CD4-positive, alpha-beta T cell treated with Interferon gamma for 1 hour (primary cell): Measurements from ENCODE around the gene ARPC5.

Experiments used
- DNase-seq: peaks from one replicate; pipeline ENCODE4 v3.0.0-alpha.2; 2020

Gene ARPC5

DNA sequence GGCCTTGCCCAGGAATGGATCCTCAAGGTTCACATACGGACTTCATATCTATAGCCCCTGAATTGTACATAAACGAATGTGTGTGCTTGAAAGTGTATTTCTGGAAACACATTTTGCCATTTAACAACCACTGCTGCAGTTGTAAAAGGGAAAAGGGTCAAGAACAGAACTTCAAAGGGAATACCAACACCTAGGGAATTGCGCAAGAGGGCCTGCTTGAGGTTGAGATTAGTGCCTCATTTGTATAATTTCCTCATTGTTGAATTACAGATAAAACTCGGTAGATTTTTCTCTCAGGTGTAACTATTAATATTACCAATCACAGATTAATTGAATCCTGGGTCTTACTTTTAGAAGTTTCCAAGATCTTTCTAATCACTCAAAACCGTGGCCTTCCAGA lies 51.4 kb downstream of the ARPC5 start:
- no peak for DNase-seq

- peak; percentile 48 for DNase-seq
Observed at GRCh38 chr1:183583466-183583865, 52.1 kb downstream of the ARPC5 start.

DNA sequence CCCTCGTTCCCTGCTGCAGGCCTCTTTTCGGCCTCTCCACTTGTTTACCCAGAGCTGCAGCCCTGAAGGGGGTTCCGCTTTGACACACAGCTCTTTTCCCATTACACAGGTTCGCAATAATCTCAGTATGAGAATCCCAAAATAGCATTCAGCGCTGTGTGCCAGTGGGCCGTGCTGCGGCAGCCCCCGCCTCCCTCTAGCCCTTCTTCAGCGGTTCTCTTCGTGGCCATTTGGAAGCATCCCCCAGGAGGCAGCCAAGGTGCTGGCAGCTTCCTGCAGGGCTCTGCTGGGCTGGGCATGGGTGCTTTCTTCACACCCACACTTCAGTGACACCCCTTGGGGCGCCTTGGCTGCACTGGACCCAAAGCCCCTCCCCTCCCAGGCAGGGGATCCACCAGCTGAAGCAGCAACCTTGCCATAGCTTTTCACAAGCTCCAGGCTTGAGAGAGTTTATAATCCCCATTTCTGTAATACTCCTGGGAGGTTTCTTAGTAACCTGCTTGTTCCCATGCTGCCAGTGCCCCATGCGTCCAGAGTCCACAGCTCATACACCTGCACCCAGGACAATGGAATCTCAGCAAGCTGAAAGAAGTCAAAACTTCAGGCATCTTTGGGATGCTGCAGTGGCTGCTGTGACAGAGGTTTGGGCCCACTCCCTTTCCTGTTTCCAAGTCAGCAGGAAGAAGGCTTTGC lies 53.4 kb downstream of the ARPC5 start:
- DNase-seq, result no peak

DNA sequence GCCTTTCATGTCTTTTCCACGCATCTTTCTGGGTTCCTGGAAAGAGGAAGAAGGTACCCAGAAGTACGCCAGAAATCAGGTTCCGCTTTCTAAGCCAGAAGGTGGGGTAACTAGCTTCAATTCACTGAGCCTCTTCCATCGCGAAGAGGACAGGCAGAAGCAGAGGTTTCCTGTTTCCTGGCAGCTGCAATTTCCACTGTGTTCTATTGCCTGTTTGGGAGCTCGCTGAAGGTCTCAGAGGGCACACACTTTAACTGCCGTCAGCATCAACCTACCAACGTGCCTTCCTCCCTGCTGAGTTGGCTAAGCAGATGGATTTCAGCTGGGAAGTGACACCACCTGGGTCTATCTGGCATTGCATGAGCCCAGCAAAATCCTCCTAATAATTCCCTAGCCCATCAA lies 55.3 kb downstream of the ARPC5 start:
- peak; percentile 72 for DNase-seq

- no peak for DNase-seq
Observed at GRCh38 chr1:183578856-183579255, 56.7 kb downstream of the ARPC5 start.

DNA sequence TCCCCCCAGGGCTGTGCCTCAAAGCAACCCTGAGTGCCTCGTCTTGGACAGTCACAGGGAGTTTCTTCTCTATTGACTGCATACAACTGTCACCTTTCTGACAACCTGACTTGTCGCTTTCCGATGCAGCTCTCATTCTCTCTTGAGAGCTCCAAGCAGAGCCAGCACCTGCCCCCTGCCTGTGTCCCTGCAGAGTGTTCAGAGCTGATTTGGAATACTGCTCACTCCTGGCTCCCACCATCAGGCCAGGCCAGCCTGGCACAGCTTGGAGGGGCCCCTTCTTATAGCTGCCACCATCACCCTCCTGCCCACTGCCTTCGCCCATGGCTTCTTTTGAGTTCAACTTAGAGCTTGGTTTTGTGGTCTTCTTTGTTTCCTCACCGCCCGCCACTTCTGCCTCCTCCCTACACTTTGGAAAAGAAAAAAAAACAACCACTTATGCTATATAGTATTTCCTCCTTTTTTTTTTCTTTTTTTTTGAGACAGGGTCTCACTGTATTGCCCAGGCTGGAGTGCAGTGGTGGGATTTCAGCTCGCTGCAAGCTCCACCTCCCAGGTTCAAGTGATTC lies 57.6 kb downstream of the ARPC5 start:
- DNase-seq, result no peak

- DNase-seq, result no peak
Observed at GRCh38 chr1:183576537-183576936, 59.0 kb downstream of the ARPC5 start.

GRCh38 chr1:183575606-183576005 lies 60.0 kb downstream of the ARPC5 start:
- DNase-seq, result no peak

DNA sequence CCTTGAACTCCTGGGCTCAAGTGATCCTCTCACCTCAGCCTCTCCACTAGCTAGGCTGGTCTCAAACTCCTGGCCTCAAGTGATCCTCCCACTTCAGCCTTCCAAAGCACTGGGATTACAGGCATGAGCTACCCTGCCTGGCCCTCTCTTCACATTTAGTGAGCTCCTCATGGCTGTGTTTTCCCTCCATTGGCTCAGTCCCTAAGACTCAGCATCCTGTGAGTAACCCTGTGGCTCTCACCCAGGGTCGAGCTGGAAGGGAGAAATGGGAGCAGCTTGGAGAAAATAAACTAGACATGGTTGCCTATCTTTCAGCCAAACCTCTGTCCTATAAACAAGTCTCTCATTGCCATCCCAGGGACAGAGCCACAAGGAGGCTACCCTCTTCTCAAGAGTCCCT lies 62.9 kb downstream of the ARPC5 start:
- no peak for DNase-seq

DNA sequence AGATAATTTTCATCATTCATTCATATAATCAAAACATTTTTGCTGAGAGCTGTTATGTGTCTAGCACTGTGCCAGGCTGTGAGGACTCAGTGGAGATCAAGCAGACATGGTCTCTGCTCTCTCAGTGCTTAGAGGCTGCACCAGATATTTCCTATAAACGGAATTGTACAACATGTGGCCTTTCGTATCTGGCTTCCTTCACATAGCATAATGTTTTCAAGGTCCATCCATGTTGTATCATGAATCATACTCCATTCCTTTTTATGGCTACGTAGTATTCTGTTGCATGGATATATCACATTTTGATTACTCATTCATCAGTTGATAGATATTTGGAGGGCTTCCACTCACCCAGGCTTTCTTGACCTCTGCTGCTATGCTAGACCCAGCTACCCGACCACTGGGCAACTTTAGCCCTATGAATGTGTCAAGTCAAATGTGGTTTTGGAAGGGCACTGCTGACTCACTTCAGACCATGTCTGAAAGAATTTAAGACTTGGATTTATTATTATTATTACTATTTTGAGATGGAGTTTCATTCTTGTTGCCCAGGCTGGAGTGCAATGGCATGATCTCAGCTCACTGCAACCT lies 63.8 kb downstream of the ARPC5 start:
- DNase-seq, result no peak
